Right ventricle myocardium inferior (tissue), 1 donor: Measurements from ENCODE around the gene ADAMTSL1. TPM values are rescaled to one million over a fixed set of nuclear protein-coding genes. Genes with fewer than 3 reads are reported as not detected.

Experiments used
- ATAC-seq: fragments of 200-7000 bp; cut with Tn5 transposase; one replicate; pipeline ENCODE4 v1.9.1; 2020; ENCODE audit warnings: mild to moderate bottlenecking, moderate library complexity
- DNase-seq: peaks from one replicate; pipeline ENCODE4 v3.0.0; 2021; ENCODE audit errors: missing footprints
- intact Hi-C: fragments of 100-400 bp; cut with DNase I; formaldehyde crosslinking; loops from one replicate; pipeline ENCODE4 v1.11.0; 2022
- total RNA-seq: library from RNA; stranded (reverse); fragmentation: NEBNext Ultra II Directional; extraction: Animal tissue kit (Norgen Biotek cat#: 25700); gene quantifications from one replicate; pipeline ENCODE4 v1.2.1, GENCODE V29; 2021
- donor health status: DM: no; HTN: yes; CAD: no; lungs with severe emphysema.

Gene ADAMTSL1
- total RNA-seq, 1 donor from 2014 or later: 1.9 TPM

DNA sequence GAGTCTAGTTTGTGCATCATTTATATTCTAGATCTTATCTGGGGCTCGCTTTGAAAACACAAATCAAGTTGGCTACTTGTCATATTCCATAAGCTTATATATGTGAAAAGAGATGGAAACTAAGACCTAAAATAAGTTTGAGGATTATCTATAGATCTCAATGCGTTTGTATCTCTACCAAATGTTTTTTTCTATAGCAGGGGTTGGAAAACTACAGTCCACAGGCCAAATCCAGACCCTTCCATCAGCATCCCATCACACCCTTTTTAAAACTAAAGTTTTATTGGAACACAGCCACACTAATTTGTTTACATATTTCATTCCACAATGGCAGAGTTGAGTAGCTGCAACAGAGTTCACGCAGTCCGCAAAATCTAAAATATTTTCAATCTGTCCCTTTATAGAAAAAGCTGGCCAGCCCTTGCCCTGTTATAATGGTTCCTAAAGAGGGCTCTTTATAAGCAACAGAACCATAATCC is 230.0 kb downstream of the ADAMTSL1 start:
- intact Hi-C loops: loop anchor here (10.0 kb wide), 1 partner anchor 91 kb away; no protein-coding TSS in a partner anchor
- DNase-seq (no peak), ATAC-seq (no peak)

DNA sequence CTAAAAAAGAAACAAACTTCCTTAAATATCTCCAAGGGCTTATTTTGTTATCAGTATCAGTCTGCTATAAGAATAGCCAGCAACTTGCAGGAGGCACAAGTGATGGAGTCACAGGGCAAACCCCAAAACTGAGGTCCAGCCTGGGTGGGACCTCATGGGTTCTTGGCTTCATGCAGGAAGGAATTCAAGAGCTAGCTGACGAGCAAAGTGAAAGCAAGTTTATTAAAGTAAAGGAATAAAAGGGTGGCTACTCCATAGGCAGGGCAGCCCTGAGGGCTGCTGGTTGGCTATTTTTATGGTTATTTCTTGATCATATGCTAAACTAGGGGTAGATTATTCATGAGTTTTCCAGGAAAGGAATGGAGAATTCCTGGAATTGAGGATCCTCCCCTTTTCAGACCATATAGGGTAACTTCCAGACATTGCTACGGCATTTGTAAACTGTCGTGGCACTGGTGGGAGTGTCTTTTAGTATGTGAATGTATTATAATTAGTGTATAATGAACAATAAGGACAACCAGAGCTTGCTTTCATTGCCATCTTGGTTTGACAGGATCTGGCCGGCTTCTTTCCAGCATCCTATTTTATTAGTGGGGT is 231.9 kb downstream of the ADAMTSL1 start:
- DNase-seq: no peak
- intact Hi-C loops: loop anchor here (10.0 kb wide), 1 partner anchor 89 kb away; no protein-coding TSS in a partner anchor
- ATAC-seq: no peak

DNA sequence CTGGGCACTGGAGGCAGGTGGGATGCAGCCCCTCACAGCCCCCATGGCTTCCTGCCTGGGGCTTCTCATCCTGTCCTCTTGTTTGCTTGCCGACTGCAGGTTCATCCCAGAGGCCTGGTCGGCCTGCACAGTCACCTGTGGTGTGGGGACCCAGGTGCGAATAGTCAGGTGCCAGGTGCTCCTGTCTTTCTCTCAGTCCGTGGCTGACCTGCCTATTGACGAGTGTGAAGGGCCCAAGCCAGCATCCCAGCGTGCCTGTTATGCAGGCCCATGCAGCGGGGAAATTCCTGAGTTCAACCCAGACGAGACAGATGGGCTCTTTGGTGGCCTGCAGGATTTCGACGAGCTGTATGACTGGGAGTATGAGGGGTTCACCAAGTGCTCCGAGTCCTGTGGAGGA is 232.7 kb downstream of the ADAMTSL1 start:
- intact Hi-C loops: loop anchor here (10.0 kb wide), 1 partner anchor 88 kb away; no protein-coding TSS in a partner anchor
- no peak for DNase-seq
- ATAC-seq: no peak

DNA sequence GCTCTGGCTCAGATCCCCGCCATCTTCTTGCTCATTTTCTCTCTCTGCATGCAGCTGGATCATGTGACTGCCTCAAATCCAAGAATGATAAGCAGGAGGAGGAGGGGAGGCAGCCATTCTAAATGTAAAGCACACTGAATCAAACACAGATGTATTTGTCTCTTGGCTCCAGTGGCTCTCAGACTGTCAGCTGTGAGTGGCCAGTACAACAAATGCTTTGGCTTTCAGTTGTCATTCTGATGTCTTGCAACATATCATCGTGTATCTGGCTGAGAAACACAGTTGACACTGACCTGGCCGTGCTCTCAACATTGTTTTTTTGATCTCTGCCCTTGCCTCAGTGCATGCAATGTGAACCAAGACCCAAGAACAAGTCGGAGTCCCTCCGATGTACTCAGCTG is 233.1 kb downstream of the ADAMTSL1 start:
- intact Hi-C loops: loop anchor here (10.0 kb wide), 1 partner anchor 88 kb away; no protein-coding TSS in a partner anchor
- ATAC-seq: peak; percentile 56
- no peak for DNase-seq

- ATAC-seq (no peak), DNase-seq (no peak)
- intact Hi-C loops: loop anchor here (10.0 kb wide), 1 partner anchor 87 kb away; no protein-coding TSS in a partner anchor
These were observed 233.7 kb downstream of the ADAMTSL1 start for GRCh38 chr9:18707489-18708205.

DNA sequence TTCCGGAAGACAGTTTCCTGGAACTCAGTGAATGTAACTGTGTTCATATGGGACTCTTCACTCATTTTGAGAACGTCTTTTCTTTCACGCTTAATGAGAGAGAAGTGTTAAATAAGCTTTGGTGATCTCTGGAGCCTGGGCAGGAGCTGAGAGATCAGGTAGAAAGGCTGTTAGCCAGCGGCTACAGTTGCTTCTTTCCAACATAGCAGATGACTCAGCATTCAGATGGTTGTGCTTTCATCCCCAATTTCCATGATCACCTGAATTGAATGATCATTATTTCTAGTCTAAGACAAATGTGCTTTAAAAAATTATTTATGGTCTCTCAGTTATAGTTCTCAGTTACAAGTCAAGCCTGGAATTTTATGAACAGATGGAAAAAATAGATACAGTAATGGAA is 234.5 kb downstream of the ADAMTSL1 start:
- DNase-seq (no peak), ATAC-seq (no peak)
- intact Hi-C loops: loop anchor here (10.0 kb wide), 1 partner anchor 86 kb away; no protein-coding TSS in a partner anchor

DNA sequence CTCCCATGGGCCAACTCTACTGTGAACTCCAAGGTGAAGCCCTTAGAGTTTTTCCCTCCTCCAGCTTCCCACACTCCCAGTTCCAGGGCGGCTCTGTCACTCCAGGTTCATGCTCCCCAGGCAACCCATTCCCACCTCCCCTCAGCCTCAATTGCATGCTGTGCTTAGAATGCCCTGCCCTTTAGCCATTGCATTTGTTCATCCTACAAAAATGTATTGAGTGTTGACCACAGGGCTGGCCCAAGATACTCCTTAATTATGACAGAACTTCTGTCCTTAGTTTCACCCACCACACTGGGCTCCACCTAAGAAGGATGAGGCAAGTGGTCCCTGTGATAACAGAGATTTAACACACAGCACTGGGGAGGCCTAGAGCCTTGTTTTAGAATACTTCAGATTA is 236.1 kb downstream of the ADAMTSL1 start:
- DNase-seq (no peak), ATAC-seq (no peak)
- intact Hi-C loops: no loop called here

- no peak for DNase-seq
- ATAC-seq: no peak
- intact Hi-C loops: no loop called here
These were observed 243.8 kb downstream of the ADAMTSL1 start for GRCh38 chr9:18717759-18718158.

GRCh38 chr9:18718393-18718792 is 244.4 kb downstream of the ADAMTSL1 start:
- DNase-seq (no peak), ATAC-seq (no peak)
- intact Hi-C loops: no loop called here

DNA sequence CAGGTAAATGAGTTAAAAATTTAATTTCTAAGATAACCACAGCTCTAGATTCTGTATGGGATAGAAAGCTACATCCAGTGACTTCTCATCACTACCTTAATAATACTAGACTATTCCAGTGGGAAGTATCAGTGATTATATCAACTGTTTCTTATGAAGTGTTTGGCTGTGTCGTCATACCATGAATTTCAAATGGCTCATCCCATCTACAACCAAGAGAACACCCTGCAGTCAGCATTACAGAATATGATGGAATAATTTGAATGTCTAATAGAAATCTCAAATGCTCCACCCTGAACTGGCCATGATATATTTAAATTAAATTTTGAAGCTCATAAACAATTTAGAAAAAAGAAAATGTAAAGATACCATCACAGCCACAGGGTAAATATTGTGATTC is 245.0 kb downstream of the ADAMTSL1 start:
- intact Hi-C loops: no loop called here
- ATAC-seq (no peak), DNase-seq (no peak)

DNA sequence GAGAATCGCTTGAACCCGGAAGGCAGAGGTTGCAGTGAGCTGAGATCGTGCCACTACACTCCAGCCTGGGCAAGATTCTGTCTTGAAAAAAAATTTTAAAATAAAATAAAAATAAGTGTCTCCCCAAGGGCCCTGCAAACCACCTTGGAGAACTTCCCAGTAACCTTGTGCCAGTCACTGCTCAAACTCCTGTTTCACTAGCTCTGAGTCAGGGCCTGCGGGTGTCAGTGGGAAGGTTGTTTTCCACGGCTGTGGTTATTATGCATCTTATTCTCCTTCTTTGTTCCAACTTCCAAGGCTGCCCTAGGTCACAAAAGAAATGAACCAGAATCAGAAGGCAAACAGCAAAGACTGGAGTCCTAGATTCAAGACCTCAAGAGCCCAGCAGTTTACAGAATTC is 246.7 kb downstream of the ADAMTSL1 start:
- no peak for ATAC-seq
- intact Hi-C loops: no loop called here
- DNase-seq: no peak

DNA sequence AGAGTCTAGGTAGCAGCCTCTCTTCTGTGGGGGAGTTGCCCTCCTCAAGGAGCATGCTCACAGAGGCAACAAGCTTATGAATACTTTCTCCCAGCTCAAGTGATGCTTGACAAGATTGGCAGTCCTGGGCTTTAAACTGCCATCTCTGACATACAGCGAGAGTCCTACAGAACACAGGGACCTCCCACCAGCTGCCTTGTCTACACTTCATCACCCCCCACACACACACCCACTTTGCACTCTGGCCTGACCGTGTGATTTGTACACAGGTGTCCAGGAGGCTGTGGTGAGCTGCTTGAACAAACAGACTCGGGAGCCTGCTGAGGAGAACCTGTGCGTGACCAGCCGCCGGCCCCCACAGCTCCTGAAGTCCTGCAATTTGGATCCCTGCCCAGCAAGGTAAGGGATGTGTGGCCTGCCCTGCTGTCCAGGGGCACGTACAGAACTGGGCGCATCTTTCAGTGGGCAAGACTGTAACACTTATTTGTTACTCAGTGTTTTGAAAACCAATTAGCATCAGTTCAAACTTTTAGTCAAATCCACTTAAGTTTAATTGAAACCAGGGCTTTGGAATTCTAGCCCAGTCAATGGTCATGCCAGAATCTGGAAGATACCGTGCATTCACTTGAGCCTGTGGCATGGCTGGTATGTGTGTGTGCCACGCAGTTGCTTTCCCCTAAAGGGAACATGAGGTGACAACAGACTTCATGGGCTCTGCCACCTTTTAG is 247.5 kb downstream of the ADAMTSL1 start:
- ATAC-seq (no peak), DNase-seq (no peak)
- intact Hi-C loops: no loop called here

DNA sequence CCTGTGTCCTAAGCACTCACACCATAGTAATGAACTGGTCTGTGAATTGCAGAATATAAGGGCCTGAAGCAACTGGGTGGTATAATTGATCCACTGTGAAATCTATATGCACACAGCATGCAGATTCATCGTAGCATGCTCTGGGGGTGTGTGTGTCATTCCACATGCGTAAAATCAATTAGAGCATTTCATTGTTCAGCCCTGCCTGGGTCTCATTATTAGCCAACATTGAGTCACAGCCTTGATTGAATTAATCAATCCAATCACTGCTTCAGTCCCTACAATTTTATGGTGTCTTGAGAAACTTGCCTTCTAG is 248.0 kb downstream of the ADAMTSL1 start:
- no peak for DNase-seq
- intact Hi-C loops: no loop called here
- no peak for ATAC-seq

- intact Hi-C loops: no loop called here
- no peak for ATAC-seq
These were observed 248.9 kb downstream of the ADAMTSL1 start for GRCh38 chr9:18722882-18723281.

DNA sequence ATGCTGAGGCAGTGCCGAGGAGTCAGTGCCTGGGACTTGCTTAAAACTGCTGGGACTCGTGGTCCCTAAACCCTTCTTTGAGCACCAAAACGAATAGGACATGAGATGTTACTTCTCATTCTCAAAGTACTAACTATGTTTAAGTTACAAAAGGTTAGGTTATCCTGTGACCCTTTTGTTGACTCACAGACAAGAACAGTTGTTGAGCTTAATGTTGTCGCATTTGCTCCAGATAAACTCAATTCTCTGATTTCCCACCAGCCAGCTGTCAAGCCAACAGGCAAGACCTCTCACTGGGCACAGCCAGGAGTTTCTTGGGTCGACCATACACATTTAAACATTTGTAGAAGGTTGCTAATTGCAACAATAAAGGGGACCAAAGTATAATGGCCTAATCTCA is 249.4 kb downstream of the ADAMTSL1 start:
- intact Hi-C loops: no loop called here
- no peak for DNase-seq
- ATAC-seq: no peak

More at GRCh38 chr9:18722882-18723281, 248.9 kb downstream of the ADAMTSL1 start:
- no peak for DNase-seq

GRCh38 chr9:18726546-18726945 is 252.6 kb downstream of the ADAMTSL1 start:
- DNase-seq: no peak
- no peak for ATAC-seq

DNA sequence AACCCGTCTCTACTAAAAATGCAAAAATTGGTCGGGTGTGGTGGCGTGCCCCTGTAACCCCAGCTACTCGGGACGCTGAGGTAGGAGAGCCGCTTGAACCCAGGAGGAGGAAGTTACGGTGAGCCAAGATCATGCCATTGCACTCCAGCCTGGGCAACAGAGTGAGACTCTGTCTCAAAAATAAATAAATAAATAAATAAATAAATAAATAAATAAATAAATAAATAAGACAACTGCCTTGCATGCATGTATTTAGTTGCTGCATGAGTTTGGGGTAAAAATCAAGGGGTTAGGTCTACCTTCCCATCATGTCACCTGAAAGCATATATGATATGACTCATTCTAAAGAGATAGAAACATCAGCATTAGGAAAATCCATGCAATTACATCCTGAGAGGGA is 254.0 kb downstream of the ADAMTSL1 start:
- intact Hi-C loops: no loop called here
- DNase-seq (no peak), ATAC-seq (no peak)

More at GRCh38 chr9:18726546-18726945, 252.6 kb downstream of the ADAMTSL1 start:
- intact Hi-C loops: no loop called here

DNA sequence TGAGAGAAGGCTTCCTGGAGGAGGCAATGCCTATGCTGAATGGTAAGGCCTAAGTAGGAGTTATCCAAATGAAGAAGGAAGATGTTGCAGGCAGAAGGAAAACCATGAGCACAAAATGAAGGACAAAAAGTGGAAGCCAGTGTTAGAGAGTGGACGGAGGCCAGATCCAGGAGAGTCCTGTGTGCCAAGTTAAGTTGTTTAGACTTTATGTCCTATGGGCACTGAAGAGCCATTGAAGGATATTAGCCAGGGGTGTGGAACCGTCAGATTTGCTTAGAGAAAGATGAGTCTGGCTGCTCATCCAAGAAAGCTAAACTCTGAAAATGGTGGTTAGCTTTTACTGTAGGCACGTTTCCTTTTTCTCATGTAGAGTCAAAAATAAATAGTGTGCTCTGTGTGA is 254.7 kb downstream of the ADAMTSL1 start:
- intact Hi-C loops: no loop called here
- DNase-seq: no peak
- no peak for ATAC-seq

GRCh38 chr9:18730241-18730640 is 256.3 kb downstream of the ADAMTSL1 start:
- intact Hi-C loops: no loop called here
- no peak for DNase-seq
- no peak for ATAC-seq

GRCh38 chr9:18739127-18739526 is 265.2 kb downstream of the ADAMTSL1 start:
- intact Hi-C loops: no loop called here
- DNase-seq (no peak), ATAC-seq (no peak)
